DND-41 (cell line): ENCODE measurements around the gene ACSF3.

Source experiments
- EZH2 ChIP-seq: IDR thresholded peaks from 3 replicates; pipeline ENCODE4 v1.6.1; 2012; ENCODE audit warnings: borderline replicate concordance, low read depth, mild to moderate bottlenecking, moderate library complexity, low read length, inconsistent platforms; ENCODE audit not compliant: severe bottlenecking
- TF ChIP-seq, protein P1 (sequence below): IDR thresholded peaks from 2 replicates; pipeline ENCODE4 v1.5.1; 2012; ENCODE audit warnings: borderline replicate concordance, low read length, moderate library complexity, mild to moderate bottlenecking; ENCODE audit not compliant: poor library complexity, severe bottlenecking; ENCODE audit errors: extremely low read depth

DNA sequence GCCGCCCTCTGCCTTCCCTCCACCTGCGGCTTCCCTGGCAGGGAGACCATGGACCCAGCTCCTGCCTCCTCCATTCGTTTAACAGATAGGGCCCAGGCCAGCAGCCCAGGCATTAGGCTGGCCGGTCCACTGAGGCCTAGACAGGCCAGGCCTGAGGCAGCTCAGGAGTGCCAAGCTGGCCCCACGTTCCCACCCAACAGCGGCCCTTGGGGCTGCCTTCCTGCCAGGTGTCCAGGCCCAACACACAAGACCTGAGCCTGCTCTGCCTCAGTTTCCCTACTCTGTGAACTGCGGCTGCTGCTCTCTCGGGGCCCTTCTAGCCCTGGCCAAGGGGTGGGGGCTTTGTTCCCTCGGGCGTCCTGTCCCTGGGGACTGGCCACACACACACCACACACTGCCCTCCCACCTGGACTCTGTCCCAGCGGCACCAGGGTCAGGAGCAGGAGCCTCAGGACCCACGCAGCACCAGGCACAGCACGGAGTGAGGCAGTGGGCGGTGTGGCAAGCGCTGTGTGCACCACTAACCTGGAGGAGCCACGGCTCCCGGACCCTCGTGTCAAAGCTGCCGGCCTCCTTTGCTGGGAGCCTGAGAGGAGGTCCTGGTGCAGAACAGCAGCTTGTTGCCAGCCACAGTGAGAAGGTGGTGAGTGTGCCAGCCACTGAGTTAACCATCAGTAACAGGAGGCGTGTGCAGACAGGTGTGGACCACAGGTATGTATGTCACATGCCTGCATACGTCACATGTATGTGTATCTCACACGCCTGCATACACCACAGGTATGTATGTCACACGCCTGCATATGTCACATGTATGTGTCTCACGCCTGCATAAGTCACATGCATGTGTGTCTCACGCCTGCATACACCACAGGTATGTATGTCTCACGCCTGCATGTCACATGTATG lies 63.3 kb downstream of the ACSF3 start:
- TF ChIP-seq, protein P1, sequence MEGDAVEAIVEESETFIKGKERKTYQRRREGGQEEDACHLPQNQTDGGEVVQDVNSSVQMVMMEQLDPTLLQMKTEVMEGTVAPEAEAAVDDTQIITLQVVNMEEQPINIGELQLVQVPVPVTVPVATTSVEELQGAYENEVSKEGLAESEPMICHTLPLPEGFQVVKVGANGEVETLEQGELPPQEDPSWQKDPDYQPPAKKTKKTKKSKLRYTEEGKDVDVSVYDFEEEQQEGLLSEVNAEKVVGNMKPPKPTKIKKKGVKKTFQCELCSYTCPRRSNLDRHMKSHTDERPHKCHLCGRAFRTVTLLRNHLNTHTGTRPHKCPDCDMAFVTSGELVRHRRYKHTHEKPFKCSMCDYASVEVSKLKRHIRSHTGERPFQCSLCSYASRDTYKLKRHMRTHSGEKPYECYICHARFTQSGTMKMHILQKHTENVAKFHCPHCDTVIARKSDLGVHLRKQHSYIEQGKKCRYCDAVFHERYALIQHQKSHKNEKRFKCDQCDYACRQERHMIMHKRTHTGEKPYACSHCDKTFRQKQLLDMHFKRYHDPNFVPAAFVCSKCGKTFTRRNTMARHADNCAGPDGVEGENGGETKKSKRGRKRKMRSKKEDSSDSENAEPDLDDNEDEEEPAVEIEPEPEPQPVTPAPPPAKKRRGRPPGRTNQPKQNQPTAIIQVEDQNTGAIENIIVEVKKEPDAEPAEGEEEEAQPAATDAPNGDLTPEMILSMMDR = no peak
- no peak for TF ChIP-seq EZH2
